Right lobe of liver (tissue), 6 donors: Measurements from ENCODE around the gene ATXN2. TPM values are rescaled to one million over a fixed set of nuclear protein-coding genes. Genes with fewer than 3 reads are reported as not detected.
"Not testable (repeated sequence)": the region's sequence is repeated elsewhere in the genome, so short reads cannot be mapped to it uniquely, and the experiment has no call there.

Experiments used
- ATAC-seq, 4 donors: fragments of 200-7000 bp; cut with Tn5 transposase; one replicate each; pipeline ENCODE4 v1.9.1; 2020; ENCODE audit warnings: mild to moderate bottlenecking in 4 of 4, moderate library complexity in 4 of 4
- DNase-seq, 3 donors: peaks; one replicate each; pipeline ENCODE4 v3.0.0-alpha.2; 2020
- H3K27ac ChIP-seq, 3 donors: fragments of 200-600 bp; one replicate each; pipeline ENCODE4 v1.8.0; 2022
- H3K27me3 ChIP-seq, 2 donors: fragments of 200-600 bp; one replicate each; pipeline ENCODE4 v1.8.0; 2022
- H3K36me3 ChIP-seq, 4 donors: fragments of 200-600 bp; sonication (generic) in 1 of 4; one replicate each; pipeline versions ENCODE4 v1.5.1 to v1.8.0; 2017 to 2022; ENCODE audit warnings: control low read depth in 1 of 4
- H3K4me1 ChIP-seq, 4 donors: fragments of 200-600 bp; sonication (generic) in 1 of 4; one replicate each; pipeline versions ENCODE4 v1.5.1 to v1.8.0; 2017 to 2022; ENCODE audit warnings: control low read depth in 1 of 4
- H3K4me3 ChIP-seq, 3 donors: fragments of 200-600 bp; one replicate each; pipeline ENCODE4 v1.8.0; 2022
- H3K9me3 ChIP-seq, 4 donors: fragments of 200-600 bp; sonication (generic) in 1 of 4; one replicate each; pipeline versions ENCODE4 v1.5.1 to v1.8.0; 2017 to 2022; ENCODE audit warnings: control low read depth in 1 of 4
- POLR2A ChIP-seq: fragments of 450-650 bp; IDR thresholded peaks from one replicate; pipeline ENCODE4 v1.6.1; 2017; ENCODE audit warnings: antibody characterized with exemption, mild to moderate bottlenecking
- WGBS: methylation state at CpG from one replicate; pipeline ENCODE4 v1.1.6; 2018; ENCODE audit warnings: low coverage, low lambda C conversion rate; ENCODE audit not compliant: insufficient coverage; ENCODE audit errors: missing lambda C conversion rate; 5-methylcytosine and 5-hydroxymethylcytosine counted together
- intact Hi-C, 2 donors: fragments of 100-400 bp; cut with DNase I; formaldehyde crosslinking; loops; one replicate each; pipeline versions ENCODE4 v1.11.2 to v1.14.1; 2022
- total RNA-seq, 6 experiments: library from RNA; depleted of rRNA in 2 of 6; stranded (reverse); fragments of >200 nt in 2 of 6; fragmentation: NEBNext Ultra II Directional in 3 of 6; extraction: Animal tissue kit (Norgen Biotek cat#: 25700) in 3 of 6; gene quantifications; one replicate each; pipeline versions ENCODE4 v1.1.0 to v1.2.4, GENCODE V29; 2016 to 2023
- TF ChIP-seq, protein P1 (sequence below), 4 donors: fragments of 200-600 bp in 3 of 4; fragments of 450-650 bp in 1 of 4; IDR thresholded peaks; one replicate each; pipeline versions ENCODE4 v1.5.1 to v1.8.0; 2016 to 2022; ENCODE audit warnings: antibody characterized with exemption in 4 of 4, mild to moderate bottlenecking in 2 of 4
- donor health status: DM: no; HTN: yes; CAD: no.
- donor health status: DM: no; HTN: no; CAD: no.
- donor health status: DM: no; HTN: no; CAD: no.
- donor health status: DM: no; HTN: yes; CAD: no.
- donor health status: DM: no; HTN: yes; CAD: no.

The ATXN2 gene
- total RNA-seq, 6 experiments from 2014 or later = 19.1 to 39.5 (median 27.6) TPM

DNA sequence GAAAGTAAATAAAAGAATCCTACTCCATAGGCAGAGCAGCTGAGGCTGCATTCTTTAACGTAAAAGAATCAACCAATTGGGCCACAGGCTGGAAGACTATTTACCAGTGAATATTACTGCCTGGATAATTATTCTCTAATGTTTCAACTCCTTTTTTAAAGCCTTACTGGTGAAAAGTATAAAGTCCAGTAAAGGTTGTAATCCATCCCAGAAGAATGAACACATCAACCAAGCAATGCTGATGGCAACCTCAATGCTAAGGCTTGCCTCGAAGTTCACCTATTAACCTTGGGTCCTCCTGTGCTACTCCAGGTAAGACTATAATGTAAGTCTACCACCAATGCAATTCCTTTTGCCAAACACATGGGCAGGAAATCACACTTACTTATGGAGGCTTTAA is 77.3 kb downstream of the ATXN2 start:
- 34% methylated on average over 2 of the region's 2 CpGs for WGBS
- TF ChIP-seq POLR2A = no peak
- TF ChIP-seq, protein P1, sequence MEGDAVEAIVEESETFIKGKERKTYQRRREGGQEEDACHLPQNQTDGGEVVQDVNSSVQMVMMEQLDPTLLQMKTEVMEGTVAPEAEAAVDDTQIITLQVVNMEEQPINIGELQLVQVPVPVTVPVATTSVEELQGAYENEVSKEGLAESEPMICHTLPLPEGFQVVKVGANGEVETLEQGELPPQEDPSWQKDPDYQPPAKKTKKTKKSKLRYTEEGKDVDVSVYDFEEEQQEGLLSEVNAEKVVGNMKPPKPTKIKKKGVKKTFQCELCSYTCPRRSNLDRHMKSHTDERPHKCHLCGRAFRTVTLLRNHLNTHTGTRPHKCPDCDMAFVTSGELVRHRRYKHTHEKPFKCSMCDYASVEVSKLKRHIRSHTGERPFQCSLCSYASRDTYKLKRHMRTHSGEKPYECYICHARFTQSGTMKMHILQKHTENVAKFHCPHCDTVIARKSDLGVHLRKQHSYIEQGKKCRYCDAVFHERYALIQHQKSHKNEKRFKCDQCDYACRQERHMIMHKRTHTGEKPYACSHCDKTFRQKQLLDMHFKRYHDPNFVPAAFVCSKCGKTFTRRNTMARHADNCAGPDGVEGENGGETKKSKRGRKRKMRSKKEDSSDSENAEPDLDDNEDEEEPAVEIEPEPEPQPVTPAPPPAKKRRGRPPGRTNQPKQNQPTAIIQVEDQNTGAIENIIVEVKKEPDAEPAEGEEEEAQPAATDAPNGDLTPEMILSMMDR (IDR thresholded peaks at IDR 0.05) = no peak
- H3K27ac ChIP-seq = no peak overlapping the region
- H3K4me3 ChIP-seq = no peak overlapping the region
- H3K36me3 ChIP-seq = peaks cover 0 to 64% (median 22%) of the 10 kb centered on the region in 4 donors
- ATAC-seq (peak in 2 of 4 donors; percentile 28 to 40), DNase-seq (no peak)
- H3K27me3 ChIP-seq = no peaks in the 10 kb centered on the region
- intact Hi-C loops = no loop called here
- no peaks in the 10 kb centered on the region for H3K9me3 ChIP-seq
- H3K4me1 ChIP-seq = peaks cover 0 to 16% (median 0%) of the 10 kb centered on the region in 4 donors

DNA sequence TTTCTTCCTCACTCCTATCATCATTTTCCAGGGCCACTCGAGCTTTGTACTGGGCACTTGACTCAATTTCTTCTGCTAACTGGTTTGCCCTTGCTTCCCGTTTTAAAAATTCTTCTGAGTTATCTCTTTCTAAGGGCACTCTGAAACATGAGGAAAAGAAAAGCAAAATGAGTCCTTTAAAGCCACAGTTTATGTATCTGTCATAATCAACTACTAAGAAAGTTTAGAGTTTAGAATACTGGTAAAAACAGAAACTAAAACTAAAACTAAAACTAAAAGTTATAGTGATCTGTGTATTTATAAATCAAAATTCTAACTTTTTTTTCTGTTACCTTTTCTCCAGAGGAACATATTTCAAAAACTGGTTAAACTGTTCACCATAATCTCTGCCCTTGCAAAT is 79.2 kb downstream of the ATXN2 start:
- intact Hi-C loops = no loop called here
- peaks cover 0 to 71% (median 23%) of the 10 kb centered on the region in 4 donors for H3K36me3 ChIP-seq

DNA sequence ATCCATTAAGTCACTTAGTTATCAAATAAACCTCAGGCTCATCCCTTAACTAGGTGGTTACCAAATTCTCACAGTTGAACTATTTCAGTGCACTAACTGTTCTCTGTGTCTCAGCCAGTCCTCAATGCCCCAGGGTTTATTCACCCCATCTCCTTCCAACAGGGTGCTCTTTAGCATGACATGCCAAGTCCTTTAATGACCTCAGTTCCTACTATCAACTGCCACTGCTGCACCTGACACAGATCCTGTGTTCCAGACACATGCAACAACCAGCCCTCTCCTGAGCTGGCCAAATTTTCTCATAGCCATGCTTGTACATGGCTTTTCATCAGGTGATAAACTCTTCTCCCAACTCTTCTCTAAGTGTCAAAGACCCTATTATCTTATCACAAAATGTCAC is 80.0 kb downstream of the ATXN2 start:
- H3K9me3 ChIP-seq = no peaks in the 10 kb centered on the region
- TF ChIP-seq POLR2A = no peak
- TF ChIP-seq, protein P1 (IDR thresholded peaks at IDR 0.05) = no peak
- H3K27ac ChIP-seq = no peak overlapping the region
- ATAC-seq (peak; percentile 76 to 94 (median 83)), DNase-seq (peak in 1 of 3 donors; percentile 60)
- no peak overlapping the region for H3K4me3 ChIP-seq
- peaks cover 0 to 16% (median 0%) of the 10 kb centered on the region in 4 donors for H3K4me1 ChIP-seq
- H3K27me3 ChIP-seq = no peaks in the 10 kb centered on the region
- intact Hi-C loops = no loop called here
- peaks cover 0 to 70% (median 21%) of the 10 kb centered on the region in 4 donors for H3K36me3 ChIP-seq

More for the DNA sequence above, 79.2 kb downstream of the ATXN2 start:
- Histone ChIP-seq H3K4me3 (no peak overlapping the region), H3K4me1 (peaks cover 0 to 16% (median 0%) of the 10 kb centered on the region in 4 donors), H3K9me3 (no peaks in the 10 kb centered on the region), H3K27me3 (no peaks in the 10 kb centered on the region), H3K27ac (no peak overlapping the region)
- 57% methylated on average over 2 of the region's 2 CpGs for WGBS
- TF ChIP-seq, protein P1 (IDR thresholded peaks at IDR 0.05) = no peak
- TF ChIP-seq POLR2A = no peak
- DNase-seq (no peak), ATAC-seq (no peak)

DNA sequence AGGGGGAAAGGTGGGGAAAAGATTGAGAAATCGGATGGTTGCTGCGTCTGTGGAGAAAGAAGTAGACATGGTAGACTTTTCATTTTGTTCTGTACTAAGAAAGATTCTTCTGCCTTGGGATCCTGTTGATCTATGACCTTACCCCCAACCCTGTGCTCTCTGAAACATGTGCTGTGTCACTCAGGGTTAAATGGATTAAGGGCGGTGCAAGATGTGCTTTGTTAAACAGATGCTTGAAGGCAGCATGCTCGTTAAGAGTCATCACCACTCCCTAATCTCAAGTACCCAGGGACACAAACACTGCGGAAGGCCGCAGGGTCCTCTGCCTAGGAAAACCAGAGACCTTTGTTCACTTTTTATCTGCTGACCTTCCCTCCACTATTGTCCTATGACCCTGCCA is 91.4 kb downstream of the ATXN2 start:
- not testable (repeated sequence) for H3K9me3 ChIP-seq
- no CpG with 5 or more reads among the region's 6 CpGs for WGBS

DNA sequence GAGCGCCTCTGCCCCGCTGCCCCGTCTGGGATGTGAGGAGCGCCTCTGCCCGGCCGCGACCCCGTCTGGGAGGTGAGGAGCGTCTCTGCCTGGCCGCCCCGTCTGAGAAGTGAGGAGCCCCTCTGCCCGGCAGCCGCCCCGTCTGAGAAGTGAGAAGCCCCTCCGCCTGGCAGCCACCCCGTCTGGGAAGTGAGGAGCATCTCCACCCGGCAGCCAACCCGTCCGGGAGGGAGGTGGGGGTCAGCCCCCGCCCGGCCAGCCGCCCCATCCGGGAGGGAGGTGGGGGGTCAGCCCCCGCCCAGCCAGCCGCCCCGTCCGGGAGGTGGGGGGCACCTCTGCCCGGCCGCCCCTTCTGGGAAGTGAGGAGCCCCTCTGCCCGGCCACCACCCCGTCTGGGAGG is 91.9 kb downstream of the ATXN2 start:
- whole genome bisulfite sequencing = no CpG with 5 or more reads among the region's 31 CpGs
- H3K9me3 ChIP-seq, H3K4me1 ChIP-seq, ATAC-seq, intact Hi-C loops, H3K27me3 ChIP-seq, DNase-seq, H3K27ac ChIP-seq, H3K4me3 ChIP-seq: not testable (repeated sequence)
- H3K36me3 ChIP-seq = peaks cover 0 to 52% (median 25%) of the 10 kb centered on the region in 4 donors

More for the DNA sequence above, 91.4 kb downstream of the ATXN2 start:
- H3K36me3 ChIP-seq = peaks cover 0 to 57% (median 26%) of the 10 kb centered on the region in 4 donors
- H3K27ac ChIP-seq, H3K4me3 ChIP-seq, ATAC-seq, H3K27me3 ChIP-seq, DNase-seq, H3K4me1 ChIP-seq, intact Hi-C loops: not testable (repeated sequence)

DNA sequence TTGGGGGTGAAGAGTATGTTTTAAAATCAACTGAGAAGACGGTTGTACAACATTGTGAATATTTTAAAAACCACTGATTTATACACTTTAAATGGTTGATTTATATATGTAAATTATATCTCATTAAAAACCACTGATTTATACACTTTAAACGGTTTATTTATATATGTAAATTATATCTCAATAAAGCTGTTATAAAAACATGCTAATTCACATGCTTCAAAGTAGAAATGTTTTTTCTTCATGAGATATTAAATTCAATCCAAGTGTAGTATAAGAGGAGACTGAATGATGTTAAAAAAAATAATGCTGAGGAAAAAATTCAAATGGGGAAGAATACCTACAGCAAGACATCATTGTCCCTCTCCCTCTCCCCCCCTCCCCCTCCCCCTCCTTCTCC is 92.9 kb downstream of the ATXN2 start:
- no peaks in the 10 kb centered on the region for H3K9me3 ChIP-seq
- DNase-seq (no peak), ATAC-seq (no peak)
- no peaks in the 10 kb centered on the region for H3K27me3 ChIP-seq
- TF ChIP-seq POLR2A = no peak
- TF ChIP-seq, protein P1 (IDR thresholded peaks at IDR 0.05) = no peak
- peaks cover 0 to 43% (median 25%) of the 10 kb centered on the region in 4 donors for H3K36me3 ChIP-seq
- intact Hi-C loops = no loop called here
- H3K4me1 ChIP-seq = no peaks in the 10 kb centered on the region
- 84% methylated on average over 2 of the region's 2 CpGs for WGBS
- H3K27ac ChIP-seq = no peak overlapping the region
- no peak overlapping the region for H3K4me3 ChIP-seq
